Measurements from ENCODE around the gene TCF15. TPM values are rescaled to one million over a fixed set of nuclear protein-coding genes. Genes with fewer than 3 reads are reported as not detected.

The TCF15 gene
- total and polyA plus RNA-seq, 8 donors = 0.18 to 2.4 (median 1.5) TPM

GRCh38 chr20:562232-562897 lies 47.7 kb downstream of the TCF15 start:
- intact Hi-C loops (cut with DNase I) = loop anchor here in 1 of 2 donors (5.0 kb wide), 2 partner anchors 80 to 175 kb away; no protein-coding TSS in a partner anchor
- no peak for DNase-seq
- H3K27me3 ChIP-seq = peaks cover 0 to 14% of the 10 kb centered on the region in 2 donors

DNA sequence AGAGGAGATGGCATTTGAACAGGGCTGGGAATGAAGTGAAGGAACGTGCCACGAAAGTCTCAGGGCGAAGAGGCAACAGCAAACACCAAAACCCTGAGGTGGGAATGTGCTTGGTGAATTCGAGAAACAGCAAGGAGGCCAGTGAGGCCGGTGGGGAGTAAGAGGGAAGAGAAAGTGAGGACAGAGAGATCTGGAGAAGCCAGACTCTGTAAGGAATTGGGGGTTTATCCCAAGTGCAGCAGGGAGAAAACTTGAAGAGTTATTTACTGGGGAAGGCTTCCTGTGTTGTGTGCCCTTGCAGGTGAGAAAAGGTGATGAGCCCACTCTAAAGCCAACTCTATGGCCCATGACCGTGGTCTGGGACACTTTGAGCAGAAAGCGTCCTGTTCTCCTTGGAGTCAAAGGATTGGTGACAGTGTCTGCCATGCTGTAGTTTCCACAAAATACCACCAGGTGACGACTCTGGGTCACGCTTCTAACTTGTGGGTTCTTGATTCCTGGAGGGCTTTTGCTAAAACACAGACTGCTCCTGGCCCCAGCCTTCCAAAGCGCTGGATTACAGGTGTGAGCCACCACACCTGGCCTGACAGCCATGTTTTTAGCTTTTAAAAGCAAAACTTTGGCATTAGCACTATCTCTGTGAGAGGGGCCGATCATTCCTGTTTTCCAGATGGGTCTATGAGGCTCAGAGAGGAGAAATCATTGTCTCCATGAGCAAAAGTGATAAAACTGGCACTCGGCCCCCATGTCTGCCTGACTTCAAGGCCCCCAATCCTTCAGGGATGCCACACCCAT lies 48.5 kb downstream of the TCF15 start:
- DNase-seq = peak in 3 of 4 donors; percentile 41 to 74 (median 42)
- H3K4me3 ChIP-seq = no peak overlapping the region
- no peaks in the 10 kb centered on the region for H3K4me1 ChIP-seq
- intact Hi-C loops (cut with DNase I) = loop anchor here in 1 of 2 donors (5.0 kb wide), 2 partner anchors 81 to 176 kb away; no protein-coding TSS in a partner anchor
- H3K9me3 ChIP-seq = no peaks in the 10 kb centered on the region
- TF ChIP-seq CTCF (IDR thresholded peaks at IDR 0.05) = peak; percentile 87 to 96
- H3K27me3 ChIP-seq = peaks cover 0 to 7% of the 10 kb centered on the region in 2 donors
- H3K27ac ChIP-seq = no peak overlapping the region
- no peaks in the 10 kb centered on the region for H3K36me3 ChIP-seq
- ATAC-seq = peak; percentile 94

More at GRCh38 chr20:562232-562897, 47.7 kb downstream of the TCF15 start:
- no peak for TF ChIP-seq CTCF (IDR thresholded peaks at IDR 0.05)
- H3K4me3 ChIP-seq = no peak overlapping the region
- no peaks in the 10 kb centered on the region for H3K36me3 ChIP-seq
- no peaks in the 10 kb centered on the region for H3K4me1 ChIP-seq
- ATAC-seq = no peak
- no peaks in the 10 kb centered on the region for H3K9me3 ChIP-seq
- H3K27ac ChIP-seq = no peak overlapping the region

GRCh38 chr20:560680-561079 lies 49.4 kb downstream of the TCF15 start:
- TF ChIP-seq CTCF (IDR thresholded peaks at IDR 0.05) = no peak
- Histone ChIP-seq H3K27me3 (peaks cover 0 to 5% of the 10 kb centered on the region in 2 donors), H3K27ac (no peak overlapping the region), H3K36me3 (no peaks in the 10 kb centered on the region), H3K9me3 (no peaks in the 10 kb centered on the region), H3K4me3 (no peak overlapping the region), H3K4me1 (no peaks in the 10 kb centered on the region)
- intact Hi-C loops (cut with DNase I) = loop anchor here in 1 of 2 donors (5.0 kb wide), 2 partner anchors 82 to 177 kb away; no protein-coding TSS in a partner anchor
- ATAC-seq = no peak
- DNase-seq = no peak

GRCh38 chr20:558117-558516 lies 52.0 kb downstream of the TCF15 start:
- Histone ChIP-seq H3K36me3 (no peaks in the 10 kb centered on the region), H3K27me3 (peaks cover 0 to 20% of the 10 kb centered on the region in 2 donors), H3K27ac (no peak overlapping the region), H3K4me3 (no peak overlapping the region), H3K4me1 (no peaks in the 10 kb centered on the region), H3K9me3 (no peaks in the 10 kb centered on the region)
- DNase-seq (no peak), ATAC-seq (no peak)
- intact Hi-C loops (cut with DNase I) = no loop called here
- TF ChIP-seq CTCF (IDR thresholded peaks at IDR 0.05) = no peak

- Histone ChIP-seq H3K4me1 (no peaks in the 10 kb centered on the region), H3K27ac (no peak overlapping the region), H3K9me3 (no peaks in the 10 kb centered on the region), H3K27me3 (peaks cover 0 to 26% of the 10 kb centered on the region in 2 donors), H3K36me3 (no peaks in the 10 kb centered on the region), H3K4me3 (no peak overlapping the region)
- DNase-seq (no peak), ATAC-seq (no peak)
- intact Hi-C loops (cut with DNase I) = no loop called here
- no peak for TF ChIP-seq CTCF (IDR thresholded peaks at IDR 0.05)
These were observed 53.1 kb downstream of the TCF15 start for GRCh38 chr20:556984-557383.
